K562 (cell line): ENCODE results near the gene P2RX1.

Experiments used
- BDP1 ChIP-seq: IDR thresholded peaks from 3 replicates; pipeline ENCODE4 v1.6.1; 2011; ENCODE audit not compliant: insufficient read length, insufficient read depth
- CTCF ChIP-seq, 3 experiments: IDR thresholded peaks in 2 of 3; conservative IDR thresholded peaks in 1 of 3; 2 replicates each; pipeline ENCODE4 v1.5.1; 2011 to 2012; ENCODE audit warnings: low read length in 3 of 3, mild to moderate bottlenecking in 3 of 3, control low read depth in 2 of 3, improper control_type of control experiment in 1 of 3, inconsistent platforms in 1 of 3, low read depth in 1 of 3, mixed read lengths in 1 of 3, moderate library complexity in 1 of 3; ENCODE audit not compliant: insufficient read depth in 2 of 3
- EP300 ChIP-seq: IDR thresholded peaks from 2 replicates; pipeline ENCODE4 v1.6.1; 2012; ENCODE audit warnings: low read length, improper control_type of control experiment
- GATA2 ChIP-seq: sonication (generic); formaldehyde crosslinking; IDR thresholded peaks from 2 replicates; pipeline ENCODE4 v1.4.0; 2020; ENCODE audit warnings: mild to moderate bottlenecking, missing genetic modification reagents
- KDM1A ChIP-seq, 2 experiments: fragments of 450-650 bp; IDR thresholded peaks; 2 replicates each; pipeline ENCODE4 v1.6.1; 2016; ENCODE audit warnings: mild to moderate bottlenecking in 2 of 2
- REST ChIP-seq, 2 experiments: fragments of 450-650 bp; formaldehyde crosslinking in 1 of 2; IDR thresholded peaks; 2 replicates each; pipeline versions ENCODE4 v1.4.0 to v1.6.1; 2014 to 2020; ENCODE audit warnings: mild to moderate bottlenecking in 2 of 2, borderline replicate concordance in 1 of 2, low read depth in 1 of 2
- SMARCA4 ChIP-seq: fragments of 450-650 bp; IDR thresholded peaks from 2 replicates; pipeline ENCODE4 v1.6.1; 2016
- SRF ChIP-seq, 2 experiments: fragments of 250-450, 450-650 bp in 1 of 2; sonication (Bioruptor Pico) in 1 of 2; sonication (generic) in 1 of 2; formaldehyde crosslinking; IDR thresholded peaks; 2 replicates each; pipeline versions ENCODE4 v1.5.0 to v1.5.1; 2020 to 2022; ENCODE audit warnings: mild to moderate bottlenecking in 1 of 2, missing genetic modification reagents in 1 of 2
- TAF1 ChIP-seq: IDR thresholded peaks from 2 replicates; pipeline ENCODE4 v1.6.1; 2011; ENCODE audit warnings: mild to moderate bottlenecking, low read length, moderate library complexity; ENCODE audit not compliant: insufficient read depth, control insufficient read depth, severe bottlenecking; ENCODE audit errors: extremely low read depth
- ZNF280A ChIP-seq: fragments of 450-650 bp; IDR thresholded peaks from 2 replicates; pipeline ENCODE4 v1.6.1; 2018; ENCODE audit warnings: mild to moderate bottlenecking, low read depth; ENCODE audit not compliant: partially characterized antibody
- ZNF507 ChIP-seq: conservative IDR thresholded peaks from 2 replicates; pipeline ENCODE4 v1.6.1; 2017; ENCODE audit warnings: missing genetic modification characterization, missing compliant biosample characterization
- ZNF592 ChIP-seq: fragments of 450-650 bp; IDR thresholded peaks from 2 replicates; pipeline ENCODE4 v1.6.1; 2017; ENCODE audit warnings: antibody characterized with exemption, mild to moderate bottlenecking

- TF ChIP-seq SMARCA4, result no peak
- no peak for TF ChIP-seq BDP1
- TF ChIP-seq KDM1A (IDR thresholded peaks at IDR 0.05), result no peak
- TF ChIP-seq REST (IDR thresholded peaks at IDR 0.05; ENCODE audit: borderline replicate concordance), result no peak
- TF ChIP-seq REST (CRISPR knock-in tag; IDR thresholded peaks at IDR 0.05; ENCODE audit: low read depth), result no peak
- no peak for TF ChIP-seq CTCF (IDR thresholded peaks at IDR 0.05 in 2 of 3, conservative IDR thresholded peaks at IDR 0.05 in 1 of 3; ENCODE audit: insufficient read depth in 2 of 3, low read depth in 1 of 3, low read length in 3 of 3)
- no peak for TF ChIP-seq TAF1
- no peak for TF ChIP-seq ZNF592
- no peak for TF ChIP-seq ZNF280A
- no peak for TF ChIP-seq GATA2
- no peak for TF ChIP-seq EP300
- TF ChIP-seq ZNF507 (tag), result no peak
- no peak for TF ChIP-seq SRF (CRISPR knock-in tag; IDR thresholded peaks at IDR 0.05)
These were observed 30.5 kb upstream of the P2RX1 start for GRCh38 chr17:3946711-3947235.
